Heart right ventricle (tissue), 16 donors: Measurements from ENCODE around the gene CIC. TPM values are rescaled to one million over a fixed set of nuclear protein-coding genes. Genes with fewer than 3 reads are reported as not detected.

ENCODE experiments used
- ATAC-seq, 8 donors: fragments of 200-7000 bp; cut with Tn5 transposase; one replicate each; pipeline ENCODE4 v1.9.1; 2020; ENCODE audit warnings: mild to moderate bottlenecking in 8 of 8, moderate library complexity in 8 of 8, moderate number of reproducible peaks in 1 of 8
- DNase-seq, 2 donors: peaks; one replicate each; pipeline ENCODE4 v3.0.0-alpha.2; 2020
- H3K27ac ChIP-seq, 10 donors: fragments of 200-600 bp; sonication (generic) in 2 of 10; one replicate each; pipeline versions ENCODE4 v1.5.0 to v1.8.0; 2020 to 2022; ENCODE audit warnings: mild to moderate bottlenecking in 3 of 10
- H3K27me3 ChIP-seq, 7 donors: fragments of 200-600 bp; one replicate each; pipeline ENCODE4 v1.8.0; 2021 to 2022; ENCODE audit warnings: mild to moderate bottlenecking in 2 of 7
- H3K36me3 ChIP-seq, 9 donors: fragments of 200-600 bp; sonication (generic) in 1 of 9; one replicate each; pipeline versions ENCODE4 v1.5.0 to v1.8.0; 2020 to 2022; ENCODE audit warnings: mild to moderate bottlenecking in 2 of 9
- H3K4me1 ChIP-seq, 9 donors: fragments of 200-600 bp; sonication (generic) in 1 of 9; one replicate each; pipeline versions ENCODE4 v1.5.0 to v1.8.0; 2020 to 2022; ENCODE audit warnings: mild to moderate bottlenecking in 4 of 9
- H3K4me3 ChIP-seq, 10 donors: fragments of 200-600 bp; sonication (generic) in 2 of 10; one replicate each; pipeline versions ENCODE4 v1.5.0 to v1.8.0; 2020 to 2022; ENCODE audit warnings: mild to moderate bottlenecking in 7 of 10, moderate library complexity in 2 of 10
- H3K9me3 ChIP-seq, 11 donors: fragments of 200-600 bp in 10 of 11; sonication (generic) in 2 of 11; one replicate each; pipeline versions ENCODE4 v1.5.0 to v1.8.0; 2013 to 2022; ENCODE audit warnings: mild to moderate bottlenecking in 2 of 11, control low read depth in 1 of 11, moderate library complexity in 1 of 11
- WGBS, 2 donors: extraction: QIAGEN DNeasy Blood & Tissue Kit; methylation state at CpG; one replicate each; pipeline ENCODE4 v1.1.7; 2013; ENCODE audit warnings: inconsistent platforms in 1 of 2; 5-methylcytosine and 5-hydroxymethylcytosine counted together
- intact Hi-C, 10 donors: fragments of 100-400 bp; cut with DNase I; formaldehyde crosslinking; loops; one replicate each; pipeline versions ENCODE4 v1.11.1 to v1.14.2; 2022
- polyA plus RNA-seq, 2 donors: library from polyadenylated mRNA; stranded (reverse); fragments of 200-250 nt; gene quantifications; one replicate each; pipeline ENCODE4 v1.2.3, GENCODE V29; 2013
- total RNA-seq, 10 donors: library from RNA; stranded (reverse); fragmentation: NEBNext Ultra II Directional in 3 of 10; extraction: Animal tissue kit (Norgen Biotek cat#: 25700) in 3 of 10; gene quantifications; one replicate each; pipeline versions ENCODE4 v1.2.1 to v1.2.4, GENCODE V29; 2021 to 2023
- TF ChIP-seq, protein P1 (sequence below), 9 donors: fragments of 200-600 bp; sonication (generic) in 2 of 9; IDR thresholded peaks; one replicate each; pipeline versions ENCODE4 v1.5.0 to v1.8.0; 2021 to 2022; ENCODE audit warnings: antibody characterized with exemption in 9 of 9, mild to moderate bottlenecking in 5 of 9, moderate library complexity in 1 of 9
- donor health status: Arrhythmogenic right ventricular cardiomyopathy.
- donor health status: ischemic (EF 13 %, LVEDD 7.1; RV severe dilation, severe dysfunction).
- donor health status: healthy with polysubstance abuse.
- donor health status: DM: no; HTN: yes; CAD: no.
- donor health status: DM: no; HTN: no; CAD: no.
- donor health status: ischemic (EF 25% LVEDD 6.9; RV normal size, moderate dysfunction).
- donor health status: ischemic (EF 25% LVEDD 5.7; RV mildly dilated, moderate dysfunction).
- donor health status: healthy.
- donor health status: DM: yes; HTN: yes; CAD: no.
- donor health status: Ischemic cardiomyopathy.
- donor health status: ischemic (EF 35%, LVEDD 5.7; RV mildly dilated, moderate dysfunction).
- donor health status: nonischemic (EF 11% LVEDD 7.7; RV severe dilation, severe dysfunction).
- donor health status: DM: yes; HTN: yes; CAD: no.
- donor health status: PGD.
- donor health status: ischemic (EF 29% LVEDD 5.4; RV normal size, mild dysfunction).
- donor health status: nonischemic (EF 23%, LVEDD 6.1; RV moderate dilation, normal function).

Gene CIC
- total and polyA plus RNA-seq, 12 donors = 17.6 to 42.0 (median 32.0) TPM

DNA sequence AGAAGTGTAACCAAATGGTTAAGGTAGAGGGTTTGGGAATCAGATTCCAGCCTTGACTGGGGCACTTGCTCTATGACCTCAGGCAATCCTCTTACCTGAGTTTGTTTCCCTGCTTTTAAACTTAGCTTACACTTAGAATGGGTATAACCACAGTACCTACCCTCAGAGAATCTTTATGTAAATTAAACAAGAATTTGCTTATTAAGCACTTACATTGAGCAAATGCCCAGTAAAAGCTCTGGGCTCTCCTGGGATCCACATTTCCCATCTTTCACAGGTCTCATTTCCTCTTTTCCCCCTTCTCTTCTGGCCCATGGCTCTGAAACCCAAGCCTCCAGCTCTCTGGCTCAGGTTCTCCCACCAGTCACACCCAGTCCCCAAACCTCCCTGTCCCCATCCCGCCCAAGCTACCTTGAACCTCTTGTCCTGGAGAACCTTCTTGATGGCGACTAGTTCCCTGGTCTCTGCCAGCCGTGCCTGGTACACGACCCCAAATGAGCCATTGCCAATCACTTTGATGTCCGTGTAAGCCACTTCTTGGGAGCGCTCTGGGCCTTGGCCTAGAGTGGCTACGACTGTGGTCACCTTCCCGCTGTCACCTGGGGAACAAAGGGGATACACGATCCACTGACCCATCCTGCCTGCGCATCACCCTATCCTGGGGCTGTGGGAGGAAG lies 29.4 kb upstream of the CIC start:
- no peaks in the 10 kb centered on the region for H3K9me3 ChIP-seq
- TF ChIP-seq, protein P1, sequence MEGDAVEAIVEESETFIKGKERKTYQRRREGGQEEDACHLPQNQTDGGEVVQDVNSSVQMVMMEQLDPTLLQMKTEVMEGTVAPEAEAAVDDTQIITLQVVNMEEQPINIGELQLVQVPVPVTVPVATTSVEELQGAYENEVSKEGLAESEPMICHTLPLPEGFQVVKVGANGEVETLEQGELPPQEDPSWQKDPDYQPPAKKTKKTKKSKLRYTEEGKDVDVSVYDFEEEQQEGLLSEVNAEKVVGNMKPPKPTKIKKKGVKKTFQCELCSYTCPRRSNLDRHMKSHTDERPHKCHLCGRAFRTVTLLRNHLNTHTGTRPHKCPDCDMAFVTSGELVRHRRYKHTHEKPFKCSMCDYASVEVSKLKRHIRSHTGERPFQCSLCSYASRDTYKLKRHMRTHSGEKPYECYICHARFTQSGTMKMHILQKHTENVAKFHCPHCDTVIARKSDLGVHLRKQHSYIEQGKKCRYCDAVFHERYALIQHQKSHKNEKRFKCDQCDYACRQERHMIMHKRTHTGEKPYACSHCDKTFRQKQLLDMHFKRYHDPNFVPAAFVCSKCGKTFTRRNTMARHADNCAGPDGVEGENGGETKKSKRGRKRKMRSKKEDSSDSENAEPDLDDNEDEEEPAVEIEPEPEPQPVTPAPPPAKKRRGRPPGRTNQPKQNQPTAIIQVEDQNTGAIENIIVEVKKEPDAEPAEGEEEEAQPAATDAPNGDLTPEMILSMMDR (IDR thresholded peaks at IDR 0.05) = no peak
- intact Hi-C loops = loop anchor here in 1 of 10 donors (10.0 kb wide), 1 partner anchor 195 kb away; no protein-coding TSS in a partner anchor
- no peak overlapping the region for H3K4me3 ChIP-seq
- peaks cover 2 to 40% (median 27%) of the 10 kb centered on the region in 9 donors for H3K4me1 ChIP-seq
- peaks cover 0 to 59% (median 20%) of the 10 kb centered on the region in 9 donors for H3K36me3 ChIP-seq
- H3K27me3 ChIP-seq = no peaks in the 10 kb centered on the region
- ATAC-seq (no peak), DNase-seq (no peak)
- 88 to 94% methylated on average over 10 of the region's 10 CpGs for WGBS, 2 donors
- H3K27ac ChIP-seq = no peak overlapping the region

DNA sequence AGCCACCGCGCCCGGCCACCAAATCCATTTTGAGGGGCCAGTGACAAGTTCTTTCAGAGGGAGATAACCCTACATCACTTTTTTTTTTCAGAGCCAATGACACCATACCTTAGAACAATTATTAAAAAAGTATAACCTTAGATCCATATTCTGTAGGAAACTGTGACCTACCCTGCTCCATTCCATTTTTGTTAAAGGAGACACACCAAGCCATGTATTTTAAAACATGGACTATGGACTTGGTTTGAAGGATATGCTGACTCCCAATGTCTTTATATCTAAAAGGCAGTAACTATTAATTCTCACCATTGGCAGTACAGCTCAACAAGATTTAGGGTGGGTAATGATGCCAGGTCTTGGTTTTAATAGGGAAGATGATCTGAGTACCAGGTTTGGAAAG lies 27.8 kb upstream of the CIC start:
- Histone ChIP-seq H3K36me3 (peaks cover 0 to 43% (median 8%) of the 10 kb centered on the region in 9 donors), H3K27me3 (no peaks in the 10 kb centered on the region), H3K9me3 (no peaks in the 10 kb centered on the region), H3K4me3 (peak overlapping the region in 9 of 10 donors; percentile 76 to 95 (median 87)), H3K4me1 (peaks cover 10 to 56% (median 42%) of the 10 kb centered on the region in 9 donors), H3K27ac (peak overlapping the region in 4 of 10 donors; percentile 84 to 92 (median 90))
- DNase-seq (no peak), ATAC-seq (no peak)
- 96% methylated on average over 3 of the region's 3 CpGs for WGBS, 2 donors
- intact Hi-C loops = loop anchor here in 1 of 10 donors (10.0 kb wide), 1 partner anchor 194 kb away; no protein-coding TSS in a partner anchor
- TF ChIP-seq, protein P1 (IDR thresholded peaks at IDR 0.05) = no peak

DNA sequence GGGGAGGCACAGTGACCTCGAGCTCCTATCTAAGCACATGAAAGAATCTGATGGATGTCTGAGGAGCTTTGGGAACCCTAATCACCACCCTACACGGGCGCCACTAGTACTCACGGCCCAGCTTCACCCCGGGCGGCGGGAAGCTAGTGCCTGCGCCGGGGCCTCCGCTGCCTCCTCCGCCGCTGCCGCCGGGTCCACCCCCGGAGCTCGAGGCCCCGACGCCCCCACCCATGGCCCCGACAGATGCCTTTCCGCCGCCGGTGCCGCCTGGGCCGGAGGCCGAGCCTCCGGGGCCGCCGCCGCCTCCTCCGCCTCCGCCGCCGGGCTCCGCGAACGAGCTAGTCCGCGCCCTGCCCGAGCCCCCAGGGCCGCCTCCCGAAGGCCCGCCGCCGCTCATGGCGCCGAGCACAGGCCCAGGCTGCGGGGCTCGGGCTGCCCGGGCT lies 27.0 kb upstream of the CIC start:
- H3K27ac ChIP-seq = peak overlapping the region; percentile 81 to 100 (median 90)
- TF ChIP-seq, protein P1 (IDR thresholded peaks at IDR 0.05) = no peak
- H3K4me1 ChIP-seq = peaks cover 15 to 64% (median 50%) of the 10 kb centered on the region in 9 donors
- H3K27me3 ChIP-seq = no peaks in the 10 kb centered on the region
- whole genome bisulfite sequencing, 2 donors = 1% methylated on average over 49 of the region's 49 CpGs
- ATAC-seq (no peak), DNase-seq (no peak)
- peak overlapping the region; percentile 76 to 95 (median 86) for H3K4me3 ChIP-seq
- H3K36me3 ChIP-seq = peaks cover 0 to 41% (median 0%) of the 10 kb centered on the region in 9 donors
- intact Hi-C loops = loop anchor here in 2 of 10 donors (1.0 to 10.0 kb wide), 2 partner anchors 22 to 193 kb away; partner anchors contain the start of gene ZNF526 (in 1 of the 2)
- H3K9me3 ChIP-seq = no peaks in the 10 kb centered on the region

DNA sequence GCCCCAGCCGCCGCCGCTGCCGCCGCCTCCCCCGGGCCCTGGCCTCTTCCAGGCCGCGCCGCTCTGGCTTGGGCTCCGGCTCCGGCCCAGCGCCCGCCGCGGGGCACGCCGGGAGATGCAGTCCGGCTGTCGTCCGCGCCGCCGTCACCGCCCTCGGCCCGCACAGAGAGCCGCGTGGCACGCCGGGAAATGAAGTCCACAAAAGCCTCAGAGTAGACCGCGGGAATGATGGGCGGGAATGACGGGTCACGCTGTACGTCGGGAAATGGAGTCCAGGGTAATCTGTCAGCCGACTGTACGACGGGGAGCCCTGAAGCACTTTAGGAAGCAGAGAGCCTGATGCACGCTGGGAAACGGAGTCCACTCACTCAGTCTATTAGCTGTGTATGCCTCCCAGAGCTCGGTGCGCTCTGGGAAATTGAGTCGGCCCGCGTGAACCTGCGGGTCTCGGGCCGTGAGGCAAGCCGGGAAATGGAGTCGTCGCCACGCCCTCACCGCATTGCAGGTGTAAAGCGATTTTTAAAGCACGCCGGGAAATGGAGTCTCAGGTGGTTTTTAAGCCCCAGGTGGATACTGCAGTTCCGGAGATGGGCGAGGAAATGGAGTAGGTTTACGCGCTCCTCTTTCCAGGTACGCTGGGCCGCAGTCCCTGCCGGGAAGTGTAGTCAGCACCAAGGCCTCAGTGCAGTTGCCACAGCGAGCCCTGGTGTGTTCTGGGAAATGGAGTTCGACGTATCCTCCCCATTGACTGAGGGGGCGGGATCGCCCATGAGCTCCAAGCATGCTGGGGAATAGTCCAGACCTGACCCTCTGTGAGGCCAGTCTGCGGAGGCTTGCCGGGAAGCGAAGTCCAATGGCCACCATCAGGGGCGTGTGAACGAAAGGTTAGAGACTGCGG lies 26.3 kb upstream of the CIC start, which contains the start of gene GSK3A:
Gene GSK3A (minus strand): TSS at position 91 of the 898 bp plus-strand sequence. CDS start 137 bp downstream, outside the sequence.
- Histone ChIP-seq H3K4me1 (peaks cover 17 to 71% (median 57%) of the 10 kb centered on the region in 9 donors), H3K27me3 (no peaks in the 10 kb centered on the region), H3K9me3 (no peaks in the 10 kb centered on the region), H3K27ac (peak within 1 kb of the TSS; percentile 81 to 100 (median 90)), H3K36me3 (peaks cover 0 to 38% (median 0%) of the 10 kb centered on the region in 9 donors), H3K4me3 (peak within 1 kb of the TSS; percentile 76 to 95 (median 86))
- TF ChIP-seq, protein P1 (IDR thresholded peaks at IDR 0.05) = peak in 3 of 9 donors; percentile 11 to 40 (median 18)
- intact Hi-C loops = loop anchor here in 2 of 10 donors (1.0 to 10.0 kb wide), 3 partner anchors 22 to 192 kb away; partner anchors contain the start of genes MEGF8 (in 1 of the 2) and ZNF526 (in 1 of the 2)
- WGBS, 2 donors = 0% methylated on average over 70 to 76 of the region's 76 CpGs
- ATAC-seq (peak; percentile 84 to 93 (median 90)), DNase-seq (peak; percentile 97 to 99)
